ENCODE results near the gene ULK3.

Gene ULK3

DNA sequence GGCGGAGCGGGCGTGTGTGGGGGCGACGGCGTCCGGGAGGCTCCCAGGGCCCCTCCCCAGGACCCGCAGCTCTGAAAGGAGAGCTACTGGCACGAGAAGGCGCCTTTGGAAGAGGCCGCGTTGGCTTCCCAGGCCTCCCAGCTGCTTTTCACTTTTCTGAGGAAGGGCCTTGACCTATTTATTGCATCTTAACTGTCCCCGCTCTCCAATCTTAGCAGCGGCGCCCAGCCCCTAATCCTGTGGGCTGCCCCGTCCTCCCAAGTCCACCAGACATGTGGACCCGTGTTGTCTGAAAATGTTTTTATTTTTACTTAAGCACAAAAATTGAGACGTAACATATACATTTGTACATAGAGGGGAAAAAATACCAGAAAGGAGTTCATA lies 481 bp upstream of the ULK3 start:
- TF ChIP-seq CTCF (IDR thresholded peaks at IDR 0.05; ENCODE audit: low read depth, low read length, missing control alignments): peak; percentile 1
- no peak for DNase-seq (ENCODE audit: low read depth)
- peak overlapping the region; percentile 87 for H3K4me3 ChIP-seq (ENCODE audit: low read depth, low read length)
- in situ Hi-C loops (cut with HindIII; ENCODE audit: low sequenced_read_pairs): no loop called here

GRCh38 chr15:74841891-74842373 lies 1.0 kb downstream of the ULK3 start:
- in situ Hi-C loops (cut with HindIII; ENCODE audit: low sequenced_read_pairs): no loop called here
- DNase-seq (ENCODE audit: low read depth): no peak
- no peak for TF ChIP-seq CTCF (IDR thresholded peaks at IDR 0.05; ENCODE audit: low read depth, low read length, missing control alignments)
- H3K4me3 ChIP-seq (ENCODE audit: low read depth, low read length): peak overlapping the region; percentile 87

DNA sequence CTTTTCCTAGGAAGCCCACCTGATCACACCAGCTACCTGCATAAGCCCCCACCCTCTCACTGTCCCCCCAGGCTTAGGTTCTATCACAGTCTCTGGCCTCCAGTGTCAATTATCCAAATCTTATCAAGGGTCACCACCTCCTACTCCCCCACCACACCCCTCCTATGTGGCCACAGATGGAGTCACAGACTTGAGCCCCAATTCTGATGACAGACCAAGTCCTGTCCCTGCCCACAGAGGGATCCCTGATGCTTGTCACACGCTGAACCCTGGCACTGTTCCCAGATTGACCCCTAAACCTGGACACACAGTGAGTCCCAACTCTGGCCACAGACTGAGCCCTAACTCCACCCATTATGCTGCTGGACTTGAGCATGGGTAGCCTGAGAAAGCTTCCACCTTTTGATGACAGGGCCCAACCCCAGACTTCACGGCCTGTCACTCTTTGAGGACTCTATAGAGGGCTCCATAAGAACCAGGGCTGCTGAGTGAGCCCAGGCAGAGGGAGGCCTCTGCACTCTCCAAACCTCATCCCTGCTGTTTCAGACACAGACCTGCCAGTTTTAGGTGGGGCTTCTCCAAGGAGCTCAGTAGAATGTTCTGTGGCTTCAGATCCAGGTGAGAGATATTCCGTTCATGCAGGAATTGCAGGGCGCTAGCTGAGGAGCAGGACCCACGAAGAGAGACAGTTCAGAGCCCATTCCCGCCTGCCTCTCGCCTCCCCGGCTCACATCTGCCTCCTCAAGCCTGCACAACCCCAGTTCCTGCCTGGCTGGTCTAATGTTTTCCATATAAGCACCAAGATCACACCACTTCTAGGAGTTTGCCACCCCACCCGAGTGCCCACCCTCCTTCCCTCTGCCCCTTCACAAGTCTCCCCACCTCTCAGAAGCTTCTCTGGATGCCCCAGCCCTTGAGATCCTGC lies 1.8 kb downstream of the ULK3 start:
- no peak for DNase-seq (ENCODE audit: low read depth)
- TF ChIP-seq CTCF (IDR thresholded peaks at IDR 0.05; ENCODE audit: low read depth, low read length, missing control alignments): no peak
- no peak overlapping the region for H3K4me3 ChIP-seq (ENCODE audit: low read depth, low read length)
- in situ Hi-C loops (cut with HindIII; ENCODE audit: low sequenced_read_pairs): no loop called here

GRCh38 chr15:74839526-74840395 lies 3.2 kb downstream of the ULK3 start:
- DNase-seq (ENCODE audit: low read depth): no peak
- no peak overlapping the region for H3K4me3 ChIP-seq (ENCODE audit: low read depth, low read length)
- in situ Hi-C loops (cut with HindIII; ENCODE audit: low sequenced_read_pairs): no loop called here
- no peak for TF ChIP-seq CTCF (IDR thresholded peaks at IDR 0.05; ENCODE audit: low read depth, low read length, missing control alignments)

DNA sequence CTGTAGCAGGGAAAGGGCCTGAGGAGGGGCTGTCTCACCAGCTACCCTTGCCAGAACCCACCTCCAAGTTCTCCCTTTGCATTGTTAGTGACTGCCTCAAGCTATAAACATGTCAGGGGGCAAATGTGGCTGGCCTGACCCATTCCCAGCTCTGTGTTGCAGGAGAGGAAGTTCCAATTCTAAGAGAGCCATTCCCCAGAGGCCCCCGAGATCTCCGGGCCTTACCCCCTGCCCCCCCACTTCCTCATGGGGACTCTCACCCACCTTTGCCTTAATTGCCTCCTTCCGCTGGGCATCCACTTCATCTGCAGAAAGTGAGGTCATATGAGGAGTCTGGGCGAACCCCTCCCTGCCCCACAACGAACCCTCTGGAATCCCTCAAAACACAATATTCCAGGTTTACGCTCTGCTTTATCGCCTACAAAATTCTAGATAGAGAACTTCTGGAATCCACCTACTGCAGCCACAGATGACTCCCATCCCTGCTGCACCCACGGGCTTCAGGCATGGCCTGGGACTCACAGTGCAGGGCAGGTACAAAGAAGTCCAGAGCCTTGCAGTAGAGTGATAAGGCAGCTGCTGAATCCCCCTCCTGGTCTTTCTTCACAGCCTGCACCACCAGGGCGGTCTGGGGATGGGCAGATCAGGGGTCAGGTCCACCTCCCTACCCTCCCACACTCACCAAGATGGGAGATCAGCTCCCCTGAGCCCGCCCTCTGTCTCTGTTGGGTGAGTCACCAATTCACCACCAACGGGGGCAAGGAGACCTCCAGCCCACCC lies 4.0 kb downstream of the ULK3 start:
- H3K4me3 ChIP-seq (ENCODE audit: low read depth, low read length): no peak overlapping the region
- no peak for DNase-seq (ENCODE audit: low read depth)
- TF ChIP-seq CTCF (IDR thresholded peaks at IDR 0.05; ENCODE audit: low read depth, low read length, missing control alignments): no peak
- in situ Hi-C loops (cut with HindIII; ENCODE audit: low sequenced_read_pairs): no loop called here

DNA sequence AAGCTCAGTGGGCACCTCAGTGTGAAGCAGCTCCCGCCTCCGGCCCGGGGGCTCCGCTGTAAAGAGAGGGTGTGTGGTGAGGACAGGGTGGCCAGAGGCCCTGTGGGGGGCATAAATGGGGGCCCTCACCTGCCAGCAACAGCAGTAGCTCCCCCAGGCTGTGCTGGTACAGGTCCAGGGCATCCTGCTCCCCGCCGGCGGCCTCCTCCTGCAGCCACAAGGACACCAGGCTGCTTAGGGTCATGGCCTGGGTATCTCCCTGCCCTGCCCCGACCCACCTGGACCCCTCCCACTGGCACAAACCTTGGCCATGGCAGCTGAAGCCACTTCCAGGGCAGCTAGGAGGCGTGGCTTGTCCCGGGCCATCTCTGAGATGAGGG lies 4.8 kb downstream of the ULK3 start:
- in situ Hi-C loops (cut with HindIII; ENCODE audit: low sequenced_read_pairs): no loop called here
- H3K4me3 ChIP-seq (ENCODE audit: low read depth, low read length): no peak overlapping the region
- TF ChIP-seq CTCF (IDR thresholded peaks at IDR 0.05; ENCODE audit: low read depth, low read length, missing control alignments): no peak
- DNase-seq (ENCODE audit: low read depth): no peak
